Cardiac fibroblast (primary cell): ENCODE results near the gene TEX28.
"Not testable (repeated sequence)": the region's sequence is repeated elsewhere in the genome, so short reads cannot be mapped to it uniquely, and the experiment has no call there.

Source experiments
- DNase-seq, 2 donors: peaks; one replicate each; pipeline versions ENCODE4 v3.0.0 to v3.0.0-alpha.2; 2010; ENCODE audit warnings: low read depth in 2 of 2
- H3K4me3 ChIP-seq, 2 donors: replicated peaks in 1 of 2; 1 replicate in 1 of 2; 2 replicates in 1 of 2; pipeline ENCODE4 v1.5.1; 2011; ENCODE audit warnings: low read depth in 2 of 2, low read length in 2 of 2, mild to moderate bottlenecking in 2 of 2, moderate library complexity in 1 of 2
- TF ChIP-seq, protein P1 (sequence below): IDR thresholded peaks from one replicate; pipeline ENCODE4 v1.5.1; 2011; ENCODE audit warnings: low read depth, mild to moderate bottlenecking, low read length, inconsistent platforms

Gene TEX28, protein sequence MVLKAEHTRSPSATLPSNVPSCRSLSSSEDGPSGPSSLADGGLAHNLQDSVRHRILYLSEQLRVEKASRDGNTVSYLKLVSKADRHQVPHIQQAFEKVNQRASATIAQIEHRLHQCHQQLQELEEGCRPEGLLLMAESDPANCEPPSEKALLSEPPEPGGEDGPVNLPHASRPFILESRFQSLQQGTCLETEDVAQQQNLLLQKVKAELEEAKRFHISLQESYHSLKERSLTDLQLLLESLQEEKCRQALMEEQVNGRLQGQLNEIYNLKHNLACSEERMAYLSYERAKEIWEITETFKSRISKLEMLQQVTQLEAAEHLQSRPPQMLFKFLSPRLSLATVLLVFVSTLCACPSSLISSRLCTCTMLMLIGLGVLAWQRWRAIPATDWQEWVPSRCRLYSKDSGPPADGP

GRCh38 chrX:154294791-154295574 is at the start of gene TEX28:
Gene TEX28 (minus strand): TSS chrX:154295124. CDS start chrX:154292117, 3,007 bp downstream.
- TF ChIP-seq, protein P1, sequence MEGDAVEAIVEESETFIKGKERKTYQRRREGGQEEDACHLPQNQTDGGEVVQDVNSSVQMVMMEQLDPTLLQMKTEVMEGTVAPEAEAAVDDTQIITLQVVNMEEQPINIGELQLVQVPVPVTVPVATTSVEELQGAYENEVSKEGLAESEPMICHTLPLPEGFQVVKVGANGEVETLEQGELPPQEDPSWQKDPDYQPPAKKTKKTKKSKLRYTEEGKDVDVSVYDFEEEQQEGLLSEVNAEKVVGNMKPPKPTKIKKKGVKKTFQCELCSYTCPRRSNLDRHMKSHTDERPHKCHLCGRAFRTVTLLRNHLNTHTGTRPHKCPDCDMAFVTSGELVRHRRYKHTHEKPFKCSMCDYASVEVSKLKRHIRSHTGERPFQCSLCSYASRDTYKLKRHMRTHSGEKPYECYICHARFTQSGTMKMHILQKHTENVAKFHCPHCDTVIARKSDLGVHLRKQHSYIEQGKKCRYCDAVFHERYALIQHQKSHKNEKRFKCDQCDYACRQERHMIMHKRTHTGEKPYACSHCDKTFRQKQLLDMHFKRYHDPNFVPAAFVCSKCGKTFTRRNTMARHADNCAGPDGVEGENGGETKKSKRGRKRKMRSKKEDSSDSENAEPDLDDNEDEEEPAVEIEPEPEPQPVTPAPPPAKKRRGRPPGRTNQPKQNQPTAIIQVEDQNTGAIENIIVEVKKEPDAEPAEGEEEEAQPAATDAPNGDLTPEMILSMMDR: no peak
- no peak within 1 kb of the TSS for H3K4me3 ChIP-seq
- no peak for DNase-seq

DNA sequence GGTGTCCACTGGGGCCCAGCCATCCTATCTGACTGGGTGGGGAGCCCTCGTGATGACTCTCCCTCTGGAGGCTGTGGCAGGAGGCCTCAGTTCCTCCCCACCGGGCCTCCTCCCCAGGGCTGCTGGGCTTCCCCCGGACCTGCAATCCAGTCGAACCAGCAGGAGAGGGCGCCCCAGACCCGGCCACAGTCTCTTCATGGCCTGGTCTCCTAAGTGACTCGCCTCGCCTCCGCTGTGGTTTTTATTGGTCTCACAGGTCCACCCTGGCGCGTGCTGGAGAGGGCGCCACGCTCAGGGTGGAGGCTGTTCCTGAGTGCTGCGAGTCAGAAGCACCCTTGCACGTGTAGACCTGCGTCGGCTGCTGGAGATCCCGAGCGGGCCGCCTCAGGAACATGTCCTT is 48.7 kb upstream of the TEX28 start:
- DNase-seq, H3K4me3 ChIP-seq: not testable (repeated sequence)

GRCh38 chrX:154343063-154343462 is 48.1 kb upstream of the TEX28 start:
- not testable (repeated sequence) for DNase-seq

DNA sequence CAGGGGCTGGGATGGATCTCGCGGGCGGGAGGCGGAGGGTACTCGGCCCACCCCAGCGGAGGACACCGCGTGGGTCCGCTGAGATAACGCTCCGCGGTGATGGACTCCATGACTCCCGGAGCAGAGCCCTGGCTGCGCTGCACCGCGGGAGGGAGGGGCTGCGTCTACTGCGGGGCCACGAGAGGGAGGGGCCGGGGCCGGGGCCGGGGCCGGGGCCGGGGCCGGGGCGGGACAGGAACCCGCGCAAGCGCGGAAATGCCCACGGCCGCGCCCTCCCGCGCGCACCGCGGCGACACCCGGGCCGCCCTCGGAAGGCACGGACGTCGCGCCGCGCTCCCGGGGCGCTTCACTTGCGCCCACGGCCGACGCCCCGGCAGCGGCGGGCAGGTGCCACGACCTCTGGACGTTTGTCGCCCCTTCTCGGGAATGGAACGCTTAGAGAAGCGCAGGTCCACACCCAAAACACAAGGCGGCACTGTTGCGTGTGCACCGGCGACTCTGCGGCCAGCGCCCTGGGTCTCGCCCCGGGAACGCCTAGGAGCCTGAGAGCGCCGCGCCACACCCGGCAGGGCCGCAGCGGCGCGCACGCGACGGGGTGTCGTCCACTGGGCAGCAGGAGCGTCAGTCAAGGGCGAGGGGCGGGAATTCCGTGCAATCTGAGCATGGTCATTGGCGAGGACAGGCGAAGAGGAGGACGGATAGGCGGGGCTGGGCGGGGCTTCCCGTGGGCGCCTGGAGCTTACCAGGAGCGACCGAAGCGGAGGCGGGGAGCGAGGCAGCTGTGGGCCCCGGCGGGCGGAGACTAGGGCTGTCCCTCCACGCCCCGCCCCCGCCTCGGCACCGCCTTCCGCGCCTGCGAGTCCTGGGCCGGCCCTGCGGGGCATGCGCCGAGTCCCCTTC is 46.7 kb upstream of the TEX28 start:
- H3K4me3 ChIP-seq, DNase-seq: not testable (repeated sequence)

More at GRCh38 chrX:154343063-154343462, 48.1 kb upstream of the TEX28 start:
- H3K4me3 ChIP-seq: not testable (repeated sequence)

DNA sequence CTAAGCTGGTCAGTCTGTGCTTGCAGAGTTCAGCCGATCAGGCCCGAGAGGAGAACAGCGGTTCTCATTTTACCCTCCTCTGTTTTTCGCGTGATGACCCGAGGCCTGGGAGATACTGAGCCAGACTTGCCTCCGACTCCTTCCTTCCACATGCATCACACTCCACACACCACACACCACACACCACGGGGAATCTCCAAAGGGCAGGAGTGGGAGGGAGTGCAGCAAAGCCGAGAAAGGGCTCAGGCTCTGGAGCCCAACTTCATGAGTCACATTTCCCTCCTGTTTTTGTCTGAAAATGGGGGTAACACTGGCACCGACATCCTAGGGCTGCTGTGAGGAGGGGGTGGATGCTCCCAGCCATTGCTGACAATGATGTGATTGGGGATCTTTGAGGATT is 39.6 kb upstream of the TEX28 start:
- H3K4me3 ChIP-seq: no peak overlapping the region
- TF ChIP-seq, protein P1: no peak
- peak in 1 of 2 donors; percentile 2 for DNase-seq

DNA sequence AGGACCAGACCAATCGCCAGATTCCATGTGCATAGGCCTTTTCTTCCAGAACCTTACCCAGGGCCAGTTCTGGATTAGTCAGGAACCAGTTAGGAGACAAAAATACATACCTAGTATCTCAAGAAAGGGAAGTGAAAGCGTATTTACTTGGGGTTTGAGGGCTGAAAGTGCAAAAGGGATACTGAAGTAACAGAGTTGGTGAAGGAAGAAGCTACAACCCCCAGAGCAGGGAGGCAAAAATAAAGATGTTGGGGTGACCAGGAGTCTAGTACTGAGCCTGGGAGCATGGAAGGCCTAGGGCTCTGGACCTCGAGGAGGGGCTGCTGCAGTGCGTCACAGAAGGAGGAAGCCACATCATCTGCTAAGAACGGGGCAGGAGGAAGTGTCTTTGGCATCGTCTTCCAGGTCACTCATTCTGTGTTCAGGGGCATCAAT is 38.9 kb upstream of the TEX28 start:
- TF ChIP-seq, protein P1: no peak
- no peak overlapping the region for H3K4me3 ChIP-seq
- peak; percentile 2 to 13 for DNase-seq

GRCh38 chrX:154333116-154333515 is 38.2 kb upstream of the TEX28 start:
- DNase-seq: no peak
- TF ChIP-seq, protein P1: no peak
- H3K4me3 ChIP-seq: no peak overlapping the region
